ENCODE results near the gene TEDDM1. TPM values are rescaled to one million over a fixed set of nuclear protein-coding genes. Genes with fewer than 3 reads are reported as not detected.

TEDDM1 gene
- total and polyA plus RNA-seq, 5 experiments from 2014 or later = not detected

GRCh38 chr1:182397653-182398393 is 2.6 kb downstream of the TEDDM1 start:
- DNase-seq (no peak), ATAC-seq (no peak)
- H3K4me1 Mint-ChIP-seq = peaks cover 2 to 9% (median 6%) of the 10 kb centered on the region in 4 donors
- no peak overlapping the region for H3K27ac Mint-ChIP-seq
- peaks cover 2 to 39% (median 12%) of the 10 kb centered on the region in 5 donors for H3K27me3 Mint-ChIP-seq
- no peaks in the 10 kb centered on the region for H3K36me3 Mint-ChIP-seq
- no peaks in the 10 kb centered on the region for H3K9me3 Mint-ChIP-seq
- POLR2A ChIA-PET = no interaction called here
- no peak overlapping the region for H3K4me3 Mint-ChIP-seq

GRCh38 chr1:182395906-182396305 is 4.6 kb downstream of the TEDDM1 start:
- ATAC-seq = no peak
- Mint-ChIP-seq H3K4me1 (peaks cover 6 to 19% (median 15%) of the 10 kb centered on the region in 4 donors), H3K4me3 (no peak overlapping the region), H3K36me3 (no peaks in the 10 kb centered on the region), H3K9me3 (no peaks in the 10 kb centered on the region), H3K27me3 (peaks cover 2 to 51% (median 15%) of the 10 kb centered on the region in 5 donors), H3K27ac (no peak overlapping the region)
- POLR2A ChIA-PET = interaction anchor here (1.5 kb wide), 1 partner anchor 311 kb away, joined by 5 read pairs; no protein-coding TSS in a partner anchor
- no peak for DNase-seq

GRCh38 chr1:182394055-182394775 is 6.3 kb downstream of the TEDDM1 start:
- H3K9me3 Mint-ChIP-seq = no peaks in the 10 kb centered on the region
- H3K36me3 Mint-ChIP-seq = no peaks in the 10 kb centered on the region
- POLR2A ChIA-PET = no interaction called here
- H3K27me3 Mint-ChIP-seq = peaks cover 6 to 65% (median 17%) of the 10 kb centered on the region in 5 donors
- DNase-seq = no peak
- ATAC-seq = no peak
- H3K4me1 Mint-ChIP-seq = peaks cover 15 to 34% (median 28%) of the 10 kb centered on the region in 4 donors
- peak overlapping the region in 1 of 10 donors; percentile 5 for H3K4me3 Mint-ChIP-seq
- H3K27ac Mint-ChIP-seq = peak overlapping the region in 1 of 10 donors; percentile 26

- Mint-ChIP-seq H3K27me3 (peaks cover 6 to 65% (median 17%) of the 10 kb centered on the region in 5 donors), H3K4me3 (peak overlapping the region; percentile 49 to 97 (median 76)), H3K27ac (peak overlapping the region in 3 of 10 donors; percentile 9 to 29 (median 22)), H3K9me3 (no peaks in the 10 kb centered on the region), H3K36me3 (no peaks in the 10 kb centered on the region), H3K4me1 (peaks cover 18 to 38% (median 29%) of the 10 kb centered on the region in 4 donors)
- POLR2A ChIA-PET = interaction anchor here (1.2 kb wide), 1 partner anchor 307 kb away, joined by 4 read pairs; no protein-coding TSS in a partner anchor
- ATAC-seq (peak in 1 of 2 donors; percentile 24), DNase-seq (peak in 6 of 10 donors; percentile 2 to 23 (median 12))
These were observed 8.1 kb downstream of the TEDDM1 start for GRCh38 chr1:182392050-182393028.

- Mint-ChIP-seq H3K36me3 (peaks cover 0 to 3% (median 0%) of the 10 kb centered on the region in 3 donors), H3K27ac (peak within 1 kb of the TSS in 8 of 10 donors; percentile 66 to 92 (median 78)), H3K4me3 (peak within 1 kb of the TSS; percentile 84 to 97 (median 87)), H3K27me3 (peaks cover 6 to 59% (median 14%) of the 10 kb centered on the region in 5 donors), H3K9me3 (no peaks in the 10 kb centered on the region), H3K4me1 (peaks cover 16 to 34% (median 25%) of the 10 kb centered on the region in 4 donors)
- DNase-seq (peak; percentile 13 to 73 (median 46)), ATAC-seq (peak; percentile 66 to 72)
- POLR2A ChIA-PET = interaction anchor here (1.2 kb wide), 1 partner anchor 307 kb away, joined by 4 read pairs; no protein-coding TSS in a partner anchor
These were observed 9.0 kb downstream of the TEDDM1 start, which contains the start of gene GLUL for GRCh38 chr1:182391362-182392049. Gene GLUL, minus strand, starts transcription at chr1:182391790. Its CDS starts 3,053 bp downstream, at chr1:182388737.

GRCh38 chr1:182391028-182391361 is 9.5 kb downstream of the TEDDM1 start:
- ATAC-seq (peak in 1 of 2 donors; percentile 41), DNase-seq (no peak)
- Mint-ChIP-seq H3K27ac (peak overlapping the region in 8 of 10 donors; percentile 66 to 92 (median 78)), H3K4me3 (peak overlapping the region; percentile 84 to 97 (median 86)), H3K9me3 (no peaks in the 10 kb centered on the region), H3K27me3 (peaks cover 6 to 54% (median 12%) of the 10 kb centered on the region in 5 donors), H3K36me3 (peaks cover 0 to 8% (median 0%) of the 10 kb centered on the region in 3 donors), H3K4me1 (peaks cover 16 to 34% (median 24%) of the 10 kb centered on the region in 4 donors)
- POLR2A ChIA-PET = interaction anchor here (0.6 to 0.7 kb wide), 2 partner anchors 37 to 131 kb away, joined by 3 read pairs; no protein-coding TSS in a partner anchor

- no peak for DNase-seq
- H3K36me3 Mint-ChIP-seq = peaks cover 0 to 17% (median 0%) of the 10 kb centered on the region in 3 donors
- POLR2A ChIA-PET = no interaction called here
These were observed 10.8 kb downstream of the TEDDM1 start for GRCh38 chr1:182389619-182390047.

GRCh38 chr1:182388392-182389134 is 11.9 kb downstream of the TEDDM1 start:
- no peak for DNase-seq
- Mint-ChIP-seq H3K4me3 (peak overlapping the region in 2 of 10 donors; percentile 88 to 90), H3K27me3 (peaks cover 1 to 34% (median 7%) of the 10 kb centered on the region in 5 donors), H3K4me1 (peaks cover 16 to 29% (median 24%) of the 10 kb centered on the region in 4 donors), H3K27ac (peak overlapping the region in 6 of 10 donors; percentile 26 to 82 (median 54)), H3K36me3 (peaks cover 0 to 24% (median 6%) of the 10 kb centered on the region in 3 donors), H3K9me3 (no peaks in the 10 kb centered on the region)
- no peak for ATAC-seq
- POLR2A ChIA-PET = no interaction called here

More at GRCh38 chr1:182389619-182390047, 10.8 kb downstream of the TEDDM1 start:
- peak overlapping the region; percentile 73 to 91 (median 87) for H3K4me3 Mint-ChIP-seq
- peaks cover 16 to 34% (median 24%) of the 10 kb centered on the region in 4 donors for H3K4me1 Mint-ChIP-seq
- H3K27ac Mint-ChIP-seq = peak overlapping the region in 6 of 10 donors; percentile 15 to 87 (median 68)
- no peaks in the 10 kb centered on the region for H3K9me3 Mint-ChIP-seq
- H3K27me3 Mint-ChIP-seq = peaks cover 4 to 44% (median 12%) of the 10 kb centered on the region in 5 donors
- ATAC-seq = no peak

- Mint-ChIP-seq H3K27me3 (peaks cover 0 to 24% (median 4%) of the 10 kb centered on the region in 5 donors), H3K36me3 (peaks cover 0 to 24% (median 6%) of the 10 kb centered on the region in 3 donors), H3K9me3 (no peaks in the 10 kb centered on the region), H3K4me3 (no peak overlapping the region), H3K4me1 (peaks cover 16 to 26% (median 21%) of the 10 kb centered on the region in 4 donors), H3K27ac (no peak overlapping the region)
- DNase-seq (no peak), ATAC-seq (no peak)
- POLR2A ChIA-PET = no interaction called here
These were observed 12.9 kb downstream of the TEDDM1 start for GRCh38 chr1:182387566-182387965.

- no peak for DNase-seq
- Mint-ChIP-seq H3K9me3 (no peaks in the 10 kb centered on the region), H3K36me3 (peaks cover 0 to 24% (median 6%) of the 10 kb centered on the region in 3 donors), H3K27me3 (peaks cover 0 to 21% (median 4%) of the 10 kb centered on the region in 5 donors), H3K4me1 (peaks cover 16 to 23% (median 19%) of the 10 kb centered on the region in 4 donors), H3K27ac (no peak overlapping the region), H3K4me3 (no peak overlapping the region)
- no peak for ATAC-seq
- POLR2A ChIA-PET = no interaction called here
These were observed 13.5 kb downstream of the TEDDM1 start for GRCh38 chr1:182386980-182387379.

All from naive thymus-derived CD8-positive, alpha-beta T cell (primary cell).